HUES48 (cell line): ENCODE measurements around the gene LHX5.

Experiments used
- H3K27ac ChIP-seq: one replicate; pipeline ENCODE4 v1.7.0; 2013; ENCODE audit warnings: low read depth, low read length, inconsistent platforms
- H3K27me3 ChIP-seq: 2 replicates; pipeline ENCODE4 v1.6.1; 2013; ENCODE audit warnings: mild to moderate bottlenecking, low read length; ENCODE audit not compliant: control insufficient read depth, insufficient read depth
- H3K36me3 ChIP-seq: 2 replicates; pipeline ENCODE4 v1.6.1; 2013; ENCODE audit warnings: low read length; ENCODE audit not compliant: control insufficient read depth, insufficient read depth
- H3K4me1 ChIP-seq: 2 replicates; pipeline ENCODE4 v1.6.1; 2013; ENCODE audit warnings: mild to moderate bottlenecking, low read length; ENCODE audit not compliant: control insufficient read depth, insufficient read depth
- H3K4me3 ChIP-seq: 2 replicates; pipeline ENCODE4 v1.5.1; 2013; ENCODE audit warnings: mild to moderate bottlenecking, low read depth, low read length
- H3K9ac ChIP-seq: 2 replicates; pipeline ENCODE4 v1.6.1; 2013; ENCODE audit warnings: mild to moderate bottlenecking, low read depth, low read length, moderate library complexity
- H3K9me3 ChIP-seq: 2 replicates; pipeline ENCODE4 v1.6.1; 2013; ENCODE audit warnings: low read length; ENCODE audit not compliant: control insufficient read depth, insufficient read depth

The LHX5 gene

DNA sequence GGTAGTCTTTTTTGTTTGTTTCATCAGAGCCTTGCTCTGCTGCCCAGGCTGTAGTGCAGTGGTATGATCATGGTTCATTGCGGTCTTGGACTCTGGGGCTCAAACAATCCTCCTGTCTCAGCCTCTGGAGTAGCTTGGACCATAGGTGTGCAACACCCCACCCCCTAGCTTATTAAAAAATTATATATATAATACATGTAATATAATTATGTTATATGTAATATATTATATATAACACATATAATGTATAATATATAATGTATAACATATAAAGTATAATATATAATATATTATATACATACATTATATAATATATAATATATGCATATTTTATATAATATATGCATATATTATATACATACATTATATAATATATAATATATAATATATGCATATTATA is 21.8 kb downstream of the LHX5 start:
- H3K9me3 ChIP-seq: no peaks in the 10 kb centered on the region
- no peaks in the 10 kb centered on the region for H3K36me3 ChIP-seq
- no peak overlapping the region for H3K9ac ChIP-seq
- peaks cover 6% of the 10 kb centered on the region; the same call in 1 of the 2 replicates for H3K4me1 ChIP-seq
- no peak overlapping the region for H3K4me3 ChIP-seq
- H3K27me3 ChIP-seq: no peaks in the 10 kb centered on the region
- H3K27ac ChIP-seq: no peak overlapping the region

DNA sequence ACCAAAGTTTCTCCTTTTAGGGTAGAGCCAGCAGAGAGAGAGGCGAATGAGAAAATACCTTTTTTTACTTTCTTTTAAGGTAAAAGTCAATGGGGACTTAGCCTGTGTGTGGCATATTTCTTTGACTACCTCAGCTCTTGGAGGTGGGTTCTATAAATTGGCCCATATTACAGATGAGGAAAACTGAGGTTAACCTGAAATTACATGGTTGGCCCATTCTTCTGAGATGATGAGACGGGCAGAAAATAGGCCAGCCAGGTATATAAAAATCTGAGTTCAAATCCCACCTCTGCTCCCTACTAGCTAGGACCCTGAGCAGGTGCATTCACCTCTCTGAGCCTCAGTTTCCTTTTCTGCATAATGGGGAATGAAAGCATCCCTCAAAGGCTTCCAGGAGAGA is 22.4 kb downstream of the LHX5 start:
- Histone ChIP-seq H3K9ac (no peak overlapping the region), H3K4me1 (peaks cover 6% of the 10 kb centered on the region; the same call in 1 of the 2 replicates), H3K36me3 (no peaks in the 10 kb centered on the region), H3K27ac (no peak overlapping the region), H3K9me3 (no peaks in the 10 kb centered on the region), H3K27me3 (no peaks in the 10 kb centered on the region), H3K4me3 (no peak overlapping the region)

DNA sequence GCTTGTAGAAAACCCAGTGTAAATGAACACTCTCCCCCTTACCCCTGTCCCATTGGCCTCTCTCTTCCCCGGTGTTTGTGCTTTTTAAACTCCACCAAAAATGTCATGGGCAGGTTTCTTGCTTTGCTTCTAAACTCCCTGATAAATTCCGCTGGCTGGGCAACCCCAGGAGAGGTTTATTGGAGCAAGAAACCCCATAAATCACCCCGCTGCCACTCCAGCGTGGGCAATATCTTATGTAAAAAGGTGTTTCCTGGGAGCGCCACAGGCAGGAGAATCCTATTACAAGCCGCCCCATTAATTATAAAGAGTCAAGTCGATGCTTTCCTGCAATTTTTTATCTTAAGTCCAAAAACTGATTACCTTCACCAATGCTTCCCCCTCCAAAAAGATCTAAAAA is 22.8 kb downstream of the LHX5 start:
- no peak overlapping the region for H3K9ac ChIP-seq
- H3K9me3 ChIP-seq: no peaks in the 10 kb centered on the region
- peaks cover 6% of the 10 kb centered on the region; the same call in 1 of the 2 replicates for H3K4me1 ChIP-seq
- no peak overlapping the region for H3K27ac ChIP-seq
- no peaks in the 10 kb centered on the region for H3K36me3 ChIP-seq
- no peak overlapping the region for H3K4me3 ChIP-seq
- H3K27me3 ChIP-seq: no peaks in the 10 kb centered on the region

DNA sequence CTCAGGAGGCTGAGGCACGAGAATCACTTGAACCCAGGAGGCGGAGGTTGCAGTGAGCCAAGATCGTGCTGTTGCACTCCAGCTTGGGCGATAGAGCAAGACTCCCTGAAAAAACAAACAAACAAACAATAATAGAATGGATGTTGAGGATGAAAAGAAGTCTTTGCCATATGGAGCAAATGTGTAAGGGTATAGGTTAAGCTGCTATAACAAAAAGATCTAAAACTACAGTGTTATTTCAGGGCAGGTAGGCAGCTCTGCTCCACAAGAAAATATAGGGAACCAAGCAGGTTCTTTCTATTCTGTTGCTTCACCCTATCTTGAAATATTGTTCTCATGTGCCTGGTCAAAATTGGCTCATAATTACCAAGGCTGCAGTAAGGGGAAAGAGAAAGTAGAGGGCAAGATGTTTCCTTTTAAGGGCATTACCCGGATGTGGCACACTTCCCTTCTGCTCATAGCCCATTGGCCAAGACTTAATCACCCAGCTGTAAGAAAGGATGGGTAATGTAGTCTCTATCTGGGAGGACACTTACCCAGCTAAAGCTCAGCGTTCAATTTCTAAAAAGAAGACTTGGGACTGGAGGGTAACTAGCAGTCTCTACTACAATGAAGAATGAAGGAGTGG is 26.0 kb downstream of the LHX5 start:
- Histone ChIP-seq H3K9ac (no peak overlapping the region), H3K9me3 (no peaks in the 10 kb centered on the region), H3K4me3 (no peak overlapping the region), H3K27ac (no peak overlapping the region), H3K4me1 (no peaks in the 10 kb centered on the region), H3K36me3 (no peaks in the 10 kb centered on the region), H3K27me3 (no peaks in the 10 kb centered on the region; the same call in 1 of the 2 replicates)

DNA sequence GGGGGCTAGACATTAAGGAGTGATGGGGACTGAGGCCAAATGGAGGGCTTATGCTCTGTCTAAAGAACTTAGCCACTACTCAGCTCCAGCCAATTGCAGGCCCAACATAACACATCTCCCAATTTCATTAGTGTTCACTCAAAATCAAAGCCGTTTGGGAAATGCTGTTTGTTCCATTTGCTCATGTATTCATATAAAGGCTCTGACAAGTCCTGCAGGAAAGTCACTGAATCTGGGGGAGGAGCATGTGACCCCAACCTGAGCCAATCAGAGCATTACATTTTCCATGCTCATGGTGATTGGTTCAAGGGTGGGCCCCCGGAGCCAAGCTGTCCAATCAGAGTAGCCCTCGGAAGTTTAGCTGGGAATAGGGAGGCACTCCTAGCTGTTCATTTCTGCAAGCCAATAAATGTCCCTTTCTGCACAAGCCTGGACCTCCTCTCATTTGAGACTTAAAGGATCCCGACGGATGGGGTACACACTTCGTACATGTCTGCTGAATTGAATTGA is 28.6 kb downstream of the LHX5 start:
- Histone ChIP-seq H3K9ac (no peak overlapping the region), H3K27ac (no peak overlapping the region), H3K9me3 (no peaks in the 10 kb centered on the region), H3K4me1 (peaks cover 4% of the 10 kb centered on the region; the same call in 1 of the 2 replicates), H3K36me3 (no peaks in the 10 kb centered on the region), H3K4me3 (no peak overlapping the region), H3K27me3 (no peaks in the 10 kb centered on the region; the same call in 1 of the 2 replicates)

DNA sequence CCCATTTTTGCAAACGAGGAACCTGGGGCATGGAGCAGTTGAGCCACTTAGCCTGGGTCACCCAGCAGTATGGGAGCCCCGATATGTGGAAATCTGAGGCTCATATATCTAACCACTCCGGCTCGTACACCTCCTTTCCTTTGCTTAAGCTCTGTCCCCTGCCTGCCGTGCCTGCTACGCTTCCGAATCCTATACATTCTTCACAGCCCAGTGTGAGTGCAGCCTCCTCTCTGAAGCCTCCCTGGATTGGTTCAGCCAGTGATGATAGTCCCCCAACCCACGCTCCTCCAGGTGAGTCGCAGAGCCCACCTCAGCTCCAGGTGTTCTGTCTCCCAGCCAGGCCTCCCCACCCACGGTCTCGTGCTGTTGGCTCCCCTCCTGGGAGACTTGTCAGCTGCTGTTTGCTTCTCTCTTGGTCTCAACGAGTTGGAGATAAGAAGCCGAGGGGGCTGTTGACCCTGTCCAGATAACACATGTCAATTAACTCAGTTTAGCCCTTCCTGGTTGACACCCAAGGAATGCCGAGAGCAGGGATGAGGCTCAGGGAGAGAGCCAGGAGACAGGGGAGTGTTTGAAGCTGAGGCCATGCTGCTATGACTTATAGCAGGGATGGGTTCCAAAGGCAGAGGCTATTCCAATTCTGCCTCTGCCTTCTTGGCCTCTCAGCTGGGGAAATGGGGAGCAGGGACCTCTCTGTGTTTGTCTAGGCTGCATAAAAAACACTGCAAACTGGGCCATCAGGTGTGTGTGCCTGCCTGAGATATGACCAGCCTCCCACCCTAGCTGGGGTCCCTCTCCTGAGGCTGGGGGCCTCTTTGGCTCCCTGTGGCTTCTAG is 30.5 kb downstream of the LHX5 start:
- Histone ChIP-seq H3K27ac (no peak overlapping the region), H3K4me3 (no peak overlapping the region), H3K9ac (no peak overlapping the region), H3K27me3 (no peaks in the 10 kb centered on the region; the same call in 1 of the 2 replicates), H3K9me3 (no peaks in the 10 kb centered on the region), H3K4me1 (peaks cover 4% of the 10 kb centered on the region; the same call in 1 of the 2 replicates), H3K36me3 (no peaks in the 10 kb centered on the region)

DNA sequence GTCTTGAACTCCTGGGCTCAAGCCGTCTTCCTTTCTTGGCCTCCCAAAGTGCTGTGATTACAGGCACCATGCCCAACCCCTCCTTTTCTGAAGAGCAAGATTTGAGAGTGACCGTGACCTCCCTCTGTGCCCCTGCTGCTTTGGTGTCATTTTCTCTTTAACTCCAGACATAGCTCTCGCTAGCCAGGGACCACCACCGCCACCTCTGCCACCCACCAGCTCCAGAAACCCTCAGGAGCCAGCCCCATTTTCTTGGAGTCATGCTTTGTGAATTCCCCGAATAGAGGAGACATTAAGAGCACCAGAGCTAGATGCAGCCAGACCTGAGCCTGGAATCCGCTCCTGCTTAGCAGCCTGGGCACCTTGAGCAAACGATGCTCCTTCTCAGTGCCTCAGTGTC is 31.3 kb downstream of the LHX5 start:
- H3K36me3 ChIP-seq: no peaks in the 10 kb centered on the region
- H3K27ac ChIP-seq: no peak overlapping the region
- no peak overlapping the region for H3K4me3 ChIP-seq
- no peak overlapping the region for H3K9ac ChIP-seq
- H3K4me1 ChIP-seq: peaks cover 4% of the 10 kb centered on the region; the same call in 1 of the 2 replicates
- H3K27me3 ChIP-seq: no peaks in the 10 kb centered on the region; the same call in 1 of the 2 replicates
- H3K9me3 ChIP-seq: no peaks in the 10 kb centered on the region

DNA sequence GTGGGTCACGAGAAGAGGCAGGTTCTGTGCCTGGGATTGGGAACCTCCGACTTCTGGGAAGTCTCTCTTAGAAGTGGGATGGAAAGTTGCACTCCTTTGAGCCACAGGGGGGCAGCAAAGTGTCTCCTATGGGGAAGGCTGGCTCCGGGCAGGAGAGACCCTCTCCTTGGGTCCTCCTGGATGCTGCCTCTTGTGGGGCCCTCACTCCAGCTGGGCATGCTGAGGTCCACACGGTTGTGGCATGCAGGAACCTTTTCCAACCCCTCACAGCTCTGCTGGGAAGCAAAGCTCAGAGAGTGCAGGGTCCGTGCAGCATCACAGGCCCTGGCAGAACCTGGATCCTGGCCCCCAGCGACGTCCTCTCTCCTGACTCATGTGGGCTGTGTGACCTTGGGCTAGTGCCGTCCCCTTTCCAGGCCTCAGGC is 32.1 kb downstream of the LHX5 start:
- Histone ChIP-seq H3K27me3 (no peaks in the 10 kb centered on the region; the same call in 1 of the 2 replicates), H3K4me1 (peaks cover 4% of the 10 kb centered on the region; the same call in 1 of the 2 replicates), H3K4me3 (no peak overlapping the region), H3K36me3 (no peaks in the 10 kb centered on the region), H3K9me3 (no peaks in the 10 kb centered on the region), H3K9ac (no peak overlapping the region; the same call in 1 of the 2 replicates), H3K27ac (no peak overlapping the region)

DNA sequence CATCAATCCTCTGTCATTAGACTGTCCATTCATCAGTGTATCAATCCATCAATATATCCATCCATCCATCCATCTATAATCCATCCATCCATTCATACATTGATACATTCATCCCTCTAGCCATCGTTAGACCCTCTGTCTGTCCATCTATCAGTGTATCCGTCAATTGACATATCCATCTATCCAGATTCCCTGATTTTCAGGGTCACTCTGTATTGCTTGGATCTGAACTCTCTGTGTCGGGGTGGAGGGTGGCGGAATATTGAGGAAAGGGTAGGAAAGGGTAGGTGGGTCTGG is 32.4 kb downstream of the LHX5 start:
- Histone ChIP-seq H3K9me3 (no peaks in the 10 kb centered on the region), H3K27ac (no peak overlapping the region), H3K4me3 (no peak overlapping the region), H3K4me1 (peaks cover 4% of the 10 kb centered on the region; the same call in 1 of the 2 replicates), H3K9ac (no peak overlapping the region), H3K36me3 (no peaks in the 10 kb centered on the region), H3K27me3 (no peaks in the 10 kb centered on the region; the same call in 1 of the 2 replicates)

DNA sequence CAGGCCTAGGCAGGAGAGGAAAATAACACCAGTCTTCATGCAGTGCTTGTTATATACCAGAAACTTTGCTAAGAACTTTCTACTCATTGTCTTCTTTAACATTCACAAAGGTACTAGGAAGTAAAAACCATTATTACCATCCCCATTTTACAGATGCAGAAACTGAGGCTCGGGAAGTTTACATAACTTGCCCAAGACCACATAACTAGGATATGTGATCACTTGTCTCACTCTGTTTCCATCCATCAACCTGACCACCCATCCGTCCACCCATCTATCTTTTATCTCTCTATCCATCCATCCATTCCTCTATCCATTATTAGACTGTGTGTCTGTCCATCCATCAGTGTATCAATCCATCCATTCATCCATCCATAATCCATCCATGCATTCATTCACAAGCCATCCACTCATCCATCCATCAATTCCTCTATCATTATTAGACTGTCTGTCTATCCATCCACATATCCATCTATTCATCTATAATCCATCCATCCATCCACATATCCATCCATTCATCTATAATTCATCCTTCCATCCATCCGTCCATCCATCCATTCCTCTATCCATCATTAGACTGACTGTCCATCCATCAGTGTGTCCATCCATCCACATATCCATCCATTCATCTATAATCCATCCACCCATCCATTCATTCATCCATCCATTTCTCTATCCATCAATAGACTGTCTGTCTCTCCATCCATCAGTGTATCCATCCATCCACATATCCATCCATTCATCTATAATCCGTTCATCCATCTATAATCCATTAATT is 33.0 kb downstream of the LHX5 start:
- no peak overlapping the region for H3K27ac ChIP-seq

More for the DNA sequence above, 33.0 kb downstream of the LHX5 start:
- no peaks in the 10 kb centered on the region for H3K9me3 ChIP-seq
- H3K4me1 ChIP-seq: peaks cover 4% of the 10 kb centered on the region; the same call in 1 of the 2 replicates
- H3K36me3 ChIP-seq: no peaks in the 10 kb centered on the region
- H3K9ac ChIP-seq: no peak overlapping the region
- no peak overlapping the region for H3K4me3 ChIP-seq
- H3K27me3 ChIP-seq: no peaks in the 10 kb centered on the region; the same call in 1 of the 2 replicates
